ENCODE results near the gene DYNLT2.

DNA sequence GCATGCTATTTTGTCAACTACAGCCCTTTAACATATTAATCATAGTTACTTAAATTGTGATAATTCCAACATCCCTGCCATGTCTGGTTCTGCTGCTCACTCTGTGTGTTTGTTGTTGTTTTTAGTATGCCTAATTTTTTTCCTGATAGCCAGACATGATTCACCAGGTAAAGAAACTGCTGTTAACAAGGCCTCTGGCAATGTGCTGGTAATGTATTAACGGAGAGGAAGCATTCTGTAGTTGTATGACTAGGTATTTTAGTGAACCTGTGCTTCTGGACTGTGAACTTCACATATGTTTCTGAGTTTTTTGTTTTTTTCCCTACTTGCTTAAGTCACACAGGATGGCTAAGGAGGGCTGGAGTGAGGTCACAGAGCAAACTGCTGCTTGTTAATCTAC, 4.8 kb downstream of the DYNLT2 start:
- TF ChIP-seq, protein P1, sequence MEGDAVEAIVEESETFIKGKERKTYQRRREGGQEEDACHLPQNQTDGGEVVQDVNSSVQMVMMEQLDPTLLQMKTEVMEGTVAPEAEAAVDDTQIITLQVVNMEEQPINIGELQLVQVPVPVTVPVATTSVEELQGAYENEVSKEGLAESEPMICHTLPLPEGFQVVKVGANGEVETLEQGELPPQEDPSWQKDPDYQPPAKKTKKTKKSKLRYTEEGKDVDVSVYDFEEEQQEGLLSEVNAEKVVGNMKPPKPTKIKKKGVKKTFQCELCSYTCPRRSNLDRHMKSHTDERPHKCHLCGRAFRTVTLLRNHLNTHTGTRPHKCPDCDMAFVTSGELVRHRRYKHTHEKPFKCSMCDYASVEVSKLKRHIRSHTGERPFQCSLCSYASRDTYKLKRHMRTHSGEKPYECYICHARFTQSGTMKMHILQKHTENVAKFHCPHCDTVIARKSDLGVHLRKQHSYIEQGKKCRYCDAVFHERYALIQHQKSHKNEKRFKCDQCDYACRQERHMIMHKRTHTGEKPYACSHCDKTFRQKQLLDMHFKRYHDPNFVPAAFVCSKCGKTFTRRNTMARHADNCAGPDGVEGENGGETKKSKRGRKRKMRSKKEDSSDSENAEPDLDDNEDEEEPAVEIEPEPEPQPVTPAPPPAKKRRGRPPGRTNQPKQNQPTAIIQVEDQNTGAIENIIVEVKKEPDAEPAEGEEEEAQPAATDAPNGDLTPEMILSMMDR (IDR thresholded peaks at IDR 0.05) = no peak
- no peak for TF ChIP-seq POLR2AphosphoS5 (IDR thresholded peaks at IDR 0.05)
- no peak for TF ChIP-seq POLR2A (IDR thresholded peaks at IDR 0.05)
